ENCODE data around the gene ADAM10.

ADAM10 gene

GRCh38 chr15:58588096-58588495, 161.4 kb downstream of the ADAM10 start:
- Histone ChIP-seq H3K4me3 (ENCODE audit: low read depth, low read length, poor library complexity, severe bottlenecking) (no peak overlapping the region), H3K36me3 (ENCODE audit: insufficient read depth, low read length) (no peaks in the 10 kb centered on the region), H3F3A (ENCODE audit: insufficient read depth, low read length) (0 out of 2 replicates have a peak, but pooled peaks cover 4% of the 10 kb centered on the region), H3K9me3 (ENCODE audit: low read length) (peaks cover 6% of the 10 kb centered on the region), H3K4me1 (ENCODE audit: insufficient read depth, low read length, severe bottlenecking) (peaks cover 67% of the 10 kb centered on the region), H3K9me2 (ENCODE audit: low read depth, low read length) (no peaks in the 10 kb centered on the region), H3K9ac (ENCODE audit: low read length) (peak overlapping the region; percentile 10; the same call in 1 of the 2 replicates), H3K4me2 (ENCODE audit: low read length) (no peak overlapping the region), H4K20me1 (ENCODE audit: insufficient read depth, low read length) (no peaks in the 10 kb centered on the region), H3K79me2 (ENCODE audit: insufficient read depth, low read length) (no peaks in the 10 kb centered on the region), H2AFZ (ENCODE audit: low read length) (no peak overlapping the region), H3K27ac (ENCODE audit: low read depth, low read length, poor library complexity, severe bottlenecking) (peak overlapping the region; percentile 95), H3K27me3 (ENCODE audit: insufficient read depth, low read length) (no peaks in the 10 kb centered on the region)
- no peak for TF ChIP-seq EZH2 (IDR thresholded peaks at IDR 0.05; ENCODE audit: borderline replicate concordance, low read length)
- TF ChIP-seq, protein P1, sequence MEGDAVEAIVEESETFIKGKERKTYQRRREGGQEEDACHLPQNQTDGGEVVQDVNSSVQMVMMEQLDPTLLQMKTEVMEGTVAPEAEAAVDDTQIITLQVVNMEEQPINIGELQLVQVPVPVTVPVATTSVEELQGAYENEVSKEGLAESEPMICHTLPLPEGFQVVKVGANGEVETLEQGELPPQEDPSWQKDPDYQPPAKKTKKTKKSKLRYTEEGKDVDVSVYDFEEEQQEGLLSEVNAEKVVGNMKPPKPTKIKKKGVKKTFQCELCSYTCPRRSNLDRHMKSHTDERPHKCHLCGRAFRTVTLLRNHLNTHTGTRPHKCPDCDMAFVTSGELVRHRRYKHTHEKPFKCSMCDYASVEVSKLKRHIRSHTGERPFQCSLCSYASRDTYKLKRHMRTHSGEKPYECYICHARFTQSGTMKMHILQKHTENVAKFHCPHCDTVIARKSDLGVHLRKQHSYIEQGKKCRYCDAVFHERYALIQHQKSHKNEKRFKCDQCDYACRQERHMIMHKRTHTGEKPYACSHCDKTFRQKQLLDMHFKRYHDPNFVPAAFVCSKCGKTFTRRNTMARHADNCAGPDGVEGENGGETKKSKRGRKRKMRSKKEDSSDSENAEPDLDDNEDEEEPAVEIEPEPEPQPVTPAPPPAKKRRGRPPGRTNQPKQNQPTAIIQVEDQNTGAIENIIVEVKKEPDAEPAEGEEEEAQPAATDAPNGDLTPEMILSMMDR (IDR thresholded peaks at IDR 0.05; ENCODE audit: low read length), result no peak

GRCh38 chr15:58587486-58587885, 162.0 kb downstream of the ADAM10 start:
- Histone ChIP-seq H3K36me3 (ENCODE audit: insufficient read depth, low read length) (no peaks in the 10 kb centered on the region), H4K20me1 (ENCODE audit: insufficient read depth, low read length) (no peaks in the 10 kb centered on the region), H3K27me3 (ENCODE audit: insufficient read depth, low read length) (no peaks in the 10 kb centered on the region), H3K9me3 (ENCODE audit: low read length) (peaks cover 6% of the 10 kb centered on the region), H3K4me3 (ENCODE audit: low read depth, low read length, poor library complexity, severe bottlenecking) (no peak overlapping the region), H3K9me2 (ENCODE audit: low read depth, low read length) (no peaks in the 10 kb centered on the region), H2AFZ (ENCODE audit: low read length) (no peak overlapping the region), H3K9ac (ENCODE audit: low read length) (no peak overlapping the region), H3K4me1 (ENCODE audit: insufficient read depth, low read length, severe bottlenecking) (peaks cover 67% of the 10 kb centered on the region), H3F3A (ENCODE audit: insufficient read depth, low read length) (0 out of 2 replicates have a peak, but pooled peaks cover 4% of the 10 kb centered on the region), H3K4me2 (ENCODE audit: low read length) (no peak overlapping the region), H3K79me2 (ENCODE audit: insufficient read depth, low read length) (no peaks in the 10 kb centered on the region), H3K27ac (ENCODE audit: low read depth, low read length, poor library complexity, severe bottlenecking) (peak overlapping the region; percentile 95)
- no peak for TF ChIP-seq EZH2 (IDR thresholded peaks at IDR 0.05; ENCODE audit: borderline replicate concordance, low read length)
- TF ChIP-seq, protein P1 (IDR thresholded peaks at IDR 0.05; ENCODE audit: low read length), result no peak

DNA sequence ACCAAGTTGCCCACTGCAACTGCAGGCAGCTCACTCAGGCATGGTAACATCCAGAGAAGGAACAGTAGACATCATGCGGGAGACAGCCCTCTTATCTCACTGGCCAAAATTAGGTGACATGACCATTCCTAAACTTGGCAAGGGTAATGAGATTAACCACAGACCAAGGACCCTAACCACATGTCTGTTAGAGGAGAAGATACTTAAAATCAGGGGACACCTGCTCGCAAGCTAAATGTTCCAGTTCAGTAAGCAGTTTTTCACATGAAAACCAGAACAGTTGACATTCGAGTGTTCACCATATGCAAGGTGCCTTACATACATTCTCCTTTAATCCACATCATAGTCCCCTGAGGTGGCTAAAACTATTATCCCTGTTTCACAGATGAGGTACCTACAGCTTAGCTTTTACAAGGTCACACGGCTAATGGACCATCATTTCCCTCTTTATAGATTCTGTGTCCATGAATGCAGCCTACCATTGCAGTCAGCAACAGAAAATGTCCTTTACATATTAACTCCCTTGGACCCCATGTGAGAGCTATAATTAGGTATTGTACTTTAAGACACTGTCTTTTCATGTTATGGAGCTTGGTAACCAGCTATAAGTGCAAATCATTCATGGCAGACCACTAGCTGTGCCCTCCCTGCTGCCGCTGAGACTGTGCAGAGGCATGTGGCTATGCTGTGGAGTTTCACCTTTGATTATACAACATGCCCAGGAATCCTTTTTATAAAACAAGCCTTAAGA, 163.6 kb downstream of the ADAM10 start:
- no peaks in the 10 kb centered on the region for H3K9me2 ChIP-seq (ENCODE audit: low read depth, low read length)
- peak overlapping the region; percentile 59 for H3K9ac ChIP-seq (ENCODE audit: low read length)
- peak overlapping the region; percentile 58 for H3K4me2 ChIP-seq (ENCODE audit: low read length)
- no peaks in the 10 kb centered on the region for H3K36me3 ChIP-seq (ENCODE audit: insufficient read depth, low read length)
- H3K9me3 ChIP-seq (ENCODE audit: low read length), result peaks cover 6% of the 10 kb centered on the region
- TF ChIP-seq, protein P1 (IDR thresholded peaks at IDR 0.05; ENCODE audit: low read length), result no peak
- TF ChIP-seq EZH2 (IDR thresholded peaks at IDR 0.05; ENCODE audit: borderline replicate concordance, low read length), result no peak
- H3K79me2 ChIP-seq (ENCODE audit: insufficient read depth, low read length), result no peaks in the 10 kb centered on the region
- H3K4me1 ChIP-seq (ENCODE audit: insufficient read depth, low read length, severe bottlenecking), result peaks cover 67% of the 10 kb centered on the region
- peak overlapping the region; percentile 95 for H3K27ac ChIP-seq (ENCODE audit: low read depth, low read length, poor library complexity, severe bottlenecking)
- H3K4me3 ChIP-seq (ENCODE audit: low read depth, low read length, poor library complexity, severe bottlenecking), result peak overlapping the region; percentile 16
- no peaks in the 10 kb centered on the region for H4K20me1 ChIP-seq (ENCODE audit: insufficient read depth, low read length)
- H2AFZ ChIP-seq (ENCODE audit: low read length), result no peak overlapping the region
- no peaks in the 10 kb centered on the region for H3K27me3 ChIP-seq (ENCODE audit: insufficient read depth, low read length)
- 0 out of 2 replicates have a peak, but pooled peaks cover 4% of the 10 kb centered on the region for H3F3A ChIP-seq (ENCODE audit: insufficient read depth, low read length)

Measured in OCI-LY1 (cell line).